Hepatic stellate cell (primary cell): ENCODE data around the gene APOL4.
"Not testable (repeated sequence)": the region's sequence is repeated elsewhere in the genome, so short reads cannot be mapped to it uniquely, and the experiment has no call there.

ENCODE experiments used
- DNase-seq: peaks from one replicate; pipeline ENCODE4 v3.0.0; 2011; ENCODE audit warnings: low spot score

The APOL4 gene

DNA sequence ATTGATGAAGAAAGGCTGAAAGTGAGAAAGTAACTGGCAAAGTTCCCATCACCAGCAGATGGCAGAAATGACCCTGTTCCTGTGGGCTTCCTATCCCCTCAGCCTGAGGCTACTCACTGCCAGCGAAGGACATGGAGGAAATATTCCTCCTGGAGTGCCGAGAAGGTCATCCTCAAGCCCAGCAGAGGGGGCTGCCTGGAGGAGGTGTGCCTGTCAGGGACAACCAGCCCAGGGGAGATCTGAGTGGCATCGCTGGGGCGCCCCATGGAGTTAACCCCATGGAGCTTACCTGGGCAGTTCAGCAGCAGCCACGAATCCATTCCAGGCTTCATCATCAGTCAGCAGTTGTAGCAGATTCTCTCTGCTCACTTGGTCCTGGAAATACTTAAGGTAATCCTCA lies 29.4 kb upstream of the APOL4 start:
- DNase-seq: not testable (repeated sequence)

DNA sequence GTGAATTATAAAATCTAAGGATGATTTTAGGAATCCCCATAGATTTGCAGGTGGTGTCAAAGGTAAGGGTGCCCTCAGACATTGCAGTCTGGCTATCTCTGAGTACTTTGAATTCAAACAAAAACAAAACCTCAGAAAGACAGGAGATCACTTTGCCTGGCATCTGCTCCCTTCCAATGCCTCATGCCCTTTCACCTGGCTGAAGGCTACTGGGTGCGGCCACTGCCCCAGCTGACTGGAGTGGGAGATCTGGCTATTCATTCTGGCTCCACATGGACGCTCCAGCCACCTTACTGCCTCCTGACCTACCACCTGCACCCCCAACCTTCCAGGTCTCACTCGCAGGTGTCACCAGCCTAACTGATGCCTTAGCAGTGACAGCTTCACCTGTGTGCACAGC lies 28.0 kb upstream of the APOL4 start:
- DNase-seq: not testable (repeated sequence)

DNA sequence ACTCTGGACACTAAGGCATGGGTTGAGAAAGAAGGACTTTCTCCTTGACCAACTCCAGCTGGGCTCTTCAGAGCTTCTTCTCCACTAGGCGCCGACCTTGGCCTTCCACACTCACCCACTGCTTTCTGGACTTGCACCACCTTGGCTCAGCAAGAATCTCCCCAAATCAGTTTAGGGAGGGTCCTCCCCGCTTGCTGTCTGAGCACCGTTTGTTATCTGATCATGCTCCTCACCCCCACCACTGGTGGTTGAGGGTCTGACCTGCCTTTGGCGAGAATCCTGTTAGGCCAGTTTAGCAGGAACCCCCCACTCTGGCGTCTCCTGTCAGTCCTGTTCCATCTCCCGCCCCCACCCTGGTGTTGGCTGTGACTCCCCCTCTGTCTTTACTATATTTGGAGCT lies 27.3 kb upstream of the APOL4 start:
- no peak for DNase-seq

- DNase-seq: not testable (repeated sequence)
These were observed 26.8 kb upstream of the APOL4 start for GRCh38 chr22:36228369-36228768.

GRCh38 chr22:36227806-36228205 lies 26.2 kb upstream of the APOL4 start:
- DNase-seq: no peak

GRCh38 chr22:36227396-36227795 lies 25.8 kb upstream of the APOL4 start:
- no peak for DNase-seq

DNA sequence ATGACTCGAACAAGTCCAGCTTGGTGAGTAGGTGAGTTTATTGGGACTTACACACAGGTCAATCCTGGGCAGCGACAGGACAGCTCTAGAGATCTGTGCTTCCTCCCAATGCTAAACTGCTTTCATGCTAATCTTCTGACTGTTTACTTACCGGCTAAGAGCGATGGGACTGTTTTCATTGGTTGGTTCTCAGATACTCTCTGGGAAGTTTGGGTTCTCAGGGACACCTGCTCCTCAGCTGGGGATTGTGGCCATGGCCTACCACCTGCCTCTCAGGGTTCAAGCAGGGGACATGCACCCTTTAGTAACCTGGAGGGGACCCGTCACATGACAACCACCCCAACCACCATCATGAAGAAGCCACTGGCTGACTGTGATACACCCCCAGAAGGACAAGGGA lies 24.6 kb upstream of the APOL4 start:
- no peak for DNase-seq

DNA sequence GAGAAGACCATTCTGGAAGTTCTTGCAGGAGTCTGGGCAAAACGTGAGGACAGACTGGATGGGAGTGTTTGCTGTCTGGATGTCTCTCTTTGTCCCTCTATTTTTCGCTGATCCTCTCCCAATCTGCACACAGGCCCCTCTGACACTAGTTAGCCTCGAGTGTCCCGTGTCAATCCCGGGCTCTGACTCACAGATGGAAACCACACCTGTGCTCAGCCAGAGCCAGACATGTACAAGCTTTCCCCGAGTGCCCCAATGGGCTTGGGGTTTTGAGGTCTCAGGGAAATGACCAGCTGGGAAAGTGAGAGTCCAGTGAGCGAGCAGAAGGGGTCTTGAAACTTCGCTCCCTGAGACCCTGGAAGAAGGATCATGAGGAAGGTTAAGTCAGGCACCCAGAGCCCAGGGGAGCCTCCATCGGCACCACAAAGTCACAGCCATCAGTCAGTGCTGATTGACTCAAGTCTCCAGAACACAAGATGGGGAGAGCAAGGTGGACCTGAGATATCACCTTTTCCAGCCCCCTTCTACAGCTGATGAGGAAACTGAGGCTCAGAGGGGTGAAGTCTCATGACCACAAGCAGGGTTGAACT lies 23.8 kb upstream of the APOL4 start:
- no peak for DNase-seq

DNA sequence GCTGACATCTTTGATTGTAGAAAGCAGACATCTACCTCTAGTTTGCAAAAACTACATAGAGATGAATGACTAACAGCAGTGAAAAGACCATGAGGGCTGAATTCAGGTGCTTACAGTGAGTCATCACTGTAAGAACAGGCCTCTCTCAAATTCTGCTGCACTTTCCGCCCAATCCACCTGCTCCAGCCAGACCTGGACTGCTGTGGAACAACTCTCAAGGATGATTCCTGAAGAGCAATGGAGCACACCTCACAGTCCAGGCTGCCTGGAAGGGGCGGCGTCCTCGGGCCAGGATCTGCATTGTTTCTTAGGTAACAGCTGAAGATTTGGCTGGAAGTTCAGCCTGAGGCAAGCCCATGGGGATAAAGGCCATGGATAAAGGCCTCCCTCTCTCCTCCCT lies 22.6 kb upstream of the APOL4 start:
- DNase-seq: no peak

GRCh38 chr22:36223504-36223903 lies 21.9 kb upstream of the APOL4 start:
- no peak for DNase-seq

GRCh38 chr22:36222887-36223450 lies 21.4 kb upstream of the APOL4 start:
- DNase-seq: no peak

GRCh38 chr22:36221799-36222751 lies 20.5 kb upstream of the APOL4 start:
- DNase-seq: no peak

DNA sequence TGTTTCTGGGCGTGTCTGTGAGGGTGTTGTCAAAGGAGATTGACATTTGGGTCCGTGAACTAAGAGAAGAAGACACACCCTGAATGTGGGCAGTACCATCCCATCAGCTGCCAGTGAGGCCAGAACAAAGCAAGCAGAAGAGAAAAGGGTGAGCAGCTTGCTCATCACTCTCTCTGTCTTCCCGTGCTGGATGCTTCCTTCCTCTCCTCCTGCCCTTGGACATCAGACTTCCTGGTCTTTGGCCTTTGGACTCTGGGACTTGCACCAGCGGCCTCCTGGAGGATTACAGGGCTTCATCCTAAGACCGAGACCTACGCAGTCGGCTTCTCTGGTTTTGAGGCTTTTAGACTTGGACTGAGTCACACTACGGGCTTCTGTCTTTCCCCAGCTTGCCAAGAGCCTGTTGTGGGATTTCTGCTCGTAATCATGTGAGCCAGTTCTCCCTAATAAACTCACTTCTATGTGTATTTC lies 18.9 kb upstream of the APOL4 start:
- DNase-seq: no peak

- no peak for DNase-seq
These were observed 17.1 kb upstream of the APOL4 start for GRCh38 chr22:36218648-36219193.

- DNase-seq: no peak
These were observed 14.4 kb upstream of the APOL4 start for GRCh38 chr22:36215981-36216380.

DNA sequence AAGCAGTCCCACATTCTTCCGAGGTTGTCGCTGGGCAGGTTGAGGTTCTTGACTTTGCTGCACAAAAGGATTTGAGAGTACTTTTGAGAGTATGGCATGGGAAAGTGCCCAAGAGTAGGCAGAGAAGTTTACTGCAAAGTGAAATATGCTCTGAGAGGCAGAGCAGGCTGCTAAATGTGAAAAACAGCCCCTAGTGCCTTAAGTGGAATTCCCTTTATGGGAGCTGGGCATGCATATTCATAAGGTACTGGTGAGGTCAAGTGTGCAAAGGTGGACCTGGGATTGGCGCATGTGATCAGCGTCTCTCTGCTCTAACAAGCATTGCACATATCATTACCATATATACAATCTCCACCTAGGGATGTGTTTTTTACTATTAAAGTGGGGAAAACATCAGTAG lies 12.0 kb upstream of the APOL4 start:
- DNase-seq: no peak

DNA sequence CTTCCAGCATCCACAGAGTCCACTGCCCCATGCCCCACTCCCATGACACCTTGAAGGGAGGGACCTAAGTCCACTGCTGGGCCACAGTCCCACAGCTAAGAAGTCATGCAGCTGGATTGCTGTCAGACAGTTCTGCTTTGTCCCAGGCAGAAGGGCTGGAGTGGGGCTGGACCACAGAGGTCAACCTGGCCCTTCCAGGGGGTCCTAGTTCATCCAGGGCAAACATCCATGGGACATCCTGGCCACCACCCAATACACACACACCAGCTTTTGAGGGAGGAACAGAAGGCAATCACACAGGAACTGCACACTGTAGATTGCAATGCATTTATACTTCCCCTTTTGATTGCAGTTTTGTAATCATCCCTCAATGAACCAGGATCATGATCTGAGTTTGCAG lies 11.3 kb upstream of the APOL4 start:
- no peak for DNase-seq

- DNase-seq: no peak
These were observed 9.7 kb upstream of the APOL4 start for GRCh38 chr22:36211237-36211861.

GRCh38 chr22:36210224-36210623 lies 8.6 kb upstream of the APOL4 start:
- DNase-seq: no peak

- not testable (repeated sequence) for DNase-seq
These were observed 7.9 kb upstream of the APOL4 start for GRCh38 chr22:36209488-36209908.

DNA sequence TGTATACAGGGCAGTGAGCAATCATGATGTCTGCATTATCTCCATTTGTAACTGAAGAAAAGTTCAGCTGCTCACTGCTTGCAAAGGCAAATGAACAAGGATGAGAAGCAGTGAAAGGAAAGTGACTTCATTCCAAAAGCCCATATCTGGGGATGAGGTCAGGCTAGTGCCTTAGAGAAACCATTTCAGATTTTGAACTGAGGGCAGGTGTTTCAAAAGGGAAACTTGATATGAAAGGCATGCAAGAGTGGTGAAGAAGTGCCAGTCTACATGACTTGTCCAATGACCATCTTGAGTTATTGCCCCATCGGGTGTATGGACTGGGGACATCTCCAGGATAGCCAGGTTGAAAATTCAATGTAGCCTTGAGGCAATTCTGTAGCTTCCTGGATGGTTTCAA lies 7.3 kb upstream of the APOL4 start:
- no peak for DNase-seq

- no peak for DNase-seq
These were observed 6.7 kb upstream of the APOL4 start for GRCh38 chr22:36208162-36208765.
